H7 (cell line): ENCODE measurements around the gene SMYD5. TPM values are rescaled to one million over a fixed set of nuclear protein-coding genes. Genes with fewer than 3 reads are reported as not detected.
"Not testable (repeated sequence)": the region's sequence is repeated elsewhere in the genome, so short reads cannot be mapped to it uniquely, and the experiment has no call there.

Experiments
- DNase-seq: peaks from one replicate; pipeline ENCODE4 v3.0.0; 2012
- H3K27me3 ChIP-seq: 2 replicates; pipeline ENCODE4 v1.6.0; 2011; ENCODE audit warnings: mild to moderate bottlenecking, low read length; ENCODE audit not compliant: control insufficient read depth, insufficient read depth
- H3K36me3 ChIP-seq: replicated peaks from 2 replicates; pipeline ENCODE4 v1.5.1; 2011; ENCODE audit warnings: low read length; ENCODE audit not compliant: control insufficient read depth, insufficient read depth
- H3K4me3 ChIP-seq: 2 replicates; pipeline ENCODE4 v1.5.1; 2011; ENCODE audit warnings: low read depth, mild to moderate bottlenecking, control low read depth, low read length, moderate library complexity; ENCODE audit not compliant: insufficient read depth
- total RNA-seq: library from RNA; depleted of rRNA; stranded (reverse); fragments of >200 nt; shearing (Covaris generic); gene quantifications from 2 replicates; pipeline ENCODE4 v1.2.3, GENCODE V29; 2014

Gene SMYD5
- total RNA-seq, 1 experiment from 2014 or later: 59.7 TPM

GRCh38 chr2:73185965-73186364 lies 28.1 kb upstream of the SMYD5 start:
- no peak for DNase-seq
- Histone ChIP-seq H3K36me3 (no peaks in the 10 kb centered on the region), H3K27me3 (peaks cover 4% of the 10 kb centered on the region; the same call in 1 of the 2 replicates), H3K4me3 (no peak overlapping the region)

- Histone ChIP-seq H3K27me3 (peaks cover 4% of the 10 kb centered on the region; the same call in 1 of the 2 replicates), H3K36me3 (no peaks in the 10 kb centered on the region), H3K4me3 (no peak overlapping the region)
- DNase-seq: no peak
Measured at GRCh38 chr2:73187549-73187948, 26.5 kb upstream of the SMYD5 start.

DNA sequence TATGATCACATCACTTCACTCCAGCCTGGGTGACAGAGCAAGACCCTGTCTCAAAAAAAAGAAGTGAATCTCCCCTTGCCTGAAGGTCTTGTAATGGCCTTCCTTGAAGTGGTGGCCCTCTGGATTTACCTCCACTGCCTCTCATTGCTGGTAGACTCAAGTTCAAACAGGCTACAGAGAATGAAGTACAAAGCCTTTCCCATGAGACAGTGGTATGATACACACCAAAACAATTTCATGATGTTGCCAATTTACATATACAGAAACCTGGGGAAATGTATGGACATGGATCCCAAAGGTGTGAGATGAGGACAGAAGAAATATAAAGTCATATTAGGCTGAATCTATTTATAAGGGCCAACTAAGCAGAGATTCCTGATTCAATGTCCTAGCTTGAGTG lies 16.5 kb upstream of the SMYD5 start:
- Histone ChIP-seq H3K36me3 (no peaks in the 10 kb centered on the region), H3K27me3 (peaks cover 15% of the 10 kb centered on the region), H3K4me3 (no peak overlapping the region)
- no peak for DNase-seq

GRCh38 chr2:73200281-73200680 lies 13.8 kb upstream of the SMYD5 start:
- H3K27me3 ChIP-seq: peaks cover 35% of the 10 kb centered on the region
- not testable (repeated sequence) for H3K36me3 ChIP-seq

DNA sequence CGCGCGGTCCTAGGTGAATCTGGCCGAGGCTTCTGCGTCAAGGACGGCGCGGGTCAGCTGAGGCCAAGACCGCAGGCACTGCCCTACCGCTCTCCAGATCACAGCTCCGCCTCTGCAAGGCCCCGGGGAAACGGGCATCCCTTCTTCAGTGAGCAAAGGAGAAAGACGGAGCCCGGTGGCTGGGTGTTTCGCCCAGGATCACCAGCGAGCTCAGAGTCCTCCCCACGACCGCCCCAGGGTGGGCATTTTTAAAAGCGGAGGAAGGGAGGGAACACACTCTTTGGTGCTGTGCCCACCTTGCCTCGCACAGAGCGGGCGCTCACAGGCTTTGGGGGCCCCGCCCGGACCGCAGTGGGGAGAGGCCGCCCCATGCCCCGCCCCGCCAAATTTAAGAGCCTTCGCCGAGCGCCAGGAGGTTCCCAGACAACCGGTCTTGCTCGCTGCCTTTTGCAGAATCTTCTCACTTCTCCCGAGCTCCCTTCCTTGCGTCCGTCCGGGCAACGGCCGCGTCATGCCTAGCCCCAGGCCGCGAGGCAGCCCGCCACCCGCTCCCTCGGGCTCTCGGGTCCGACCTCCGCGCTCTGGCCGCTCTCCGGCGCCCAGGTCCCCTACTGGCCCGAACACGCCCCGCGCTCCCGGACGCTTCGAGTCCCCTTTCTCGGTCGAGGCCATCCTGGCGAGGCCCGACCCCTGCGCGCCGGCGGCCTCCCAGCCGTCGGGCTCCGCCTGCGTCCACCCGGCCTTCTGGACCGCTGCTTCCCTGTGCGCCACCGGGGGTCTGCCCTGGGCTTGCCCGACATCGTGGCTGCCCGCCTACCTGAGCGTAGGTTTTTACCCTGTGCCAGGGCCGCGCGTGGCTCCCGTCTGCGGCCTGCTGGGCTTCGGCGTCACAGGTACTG lies 11.6 kb upstream of the SMYD5 start, which contains the start of gene NOTO:
TSS of gene NOTO (plus strand) at position 419 of the 899 bp plus-strand sequence. CDS start at position 512, 93 bp downstream.
- H3K4me3 ChIP-seq: peak within 1 kb of the TSS; percentile 48
- H3K36me3 ChIP-seq: no peaks in the 10 kb centered on the region
- peaks cover 38% of the 10 kb centered on the region for H3K27me3 ChIP-seq
- peak; percentile 86 for DNase-seq

More at GRCh38 chr2:73200281-73200680, 13.8 kb upstream of the SMYD5 start:
- DNase-seq, H3K4me3 ChIP-seq: not testable (repeated sequence)

GRCh38 chr2:73203055-73203681 lies 10.9 kb upstream of the SMYD5 start:
- peaks cover 38% of the 10 kb centered on the region for H3K27me3 ChIP-seq
- DNase-seq: peak; percentile 77
- H3K36me3 ChIP-seq: no peaks in the 10 kb centered on the region
- peak overlapping the region; percentile 48 for H3K4me3 ChIP-seq

- no peak for DNase-seq
- H3K4me3 ChIP-seq: no peak overlapping the region
- H3K36me3 ChIP-seq: no peaks in the 10 kb centered on the region
- H3K27me3 ChIP-seq: peaks cover 36% of the 10 kb centered on the region
Measured at GRCh38 chr2:73205611-73206010, 8.4 kb upstream of the SMYD5 start.

DNA sequence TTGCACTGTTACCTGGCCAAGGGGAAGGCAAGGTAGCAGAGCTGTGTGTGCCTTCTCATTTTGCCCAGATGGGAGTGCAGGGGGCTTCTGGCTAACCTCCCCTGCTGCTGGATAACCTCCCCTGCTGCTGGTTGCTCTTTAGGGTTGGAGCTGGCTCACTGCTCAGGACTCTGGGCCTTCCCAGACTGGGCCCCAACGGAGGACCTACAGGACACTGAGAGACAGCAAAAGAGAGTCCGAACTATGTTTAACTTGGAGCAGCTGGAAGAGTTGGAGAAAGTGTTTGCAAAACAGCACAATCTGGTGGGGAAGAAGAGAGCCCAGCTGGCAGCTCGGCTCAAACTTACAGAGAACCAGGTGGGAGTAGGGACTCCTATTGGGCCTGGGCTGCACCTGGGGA lies 5.8 kb upstream of the SMYD5 start:
- H3K36me3 ChIP-seq: no peaks in the 10 kb centered on the region
- H3K4me3 ChIP-seq: no peak overlapping the region
- H3K27me3 ChIP-seq: peaks cover 16% of the 10 kb centered on the region
- DNase-seq: no peak

GRCh38 chr2:73210019-73210418 lies 4.0 kb upstream of the SMYD5 start:
- H3K4me3 ChIP-seq: no peak overlapping the region
- no peak for DNase-seq

DNA sequence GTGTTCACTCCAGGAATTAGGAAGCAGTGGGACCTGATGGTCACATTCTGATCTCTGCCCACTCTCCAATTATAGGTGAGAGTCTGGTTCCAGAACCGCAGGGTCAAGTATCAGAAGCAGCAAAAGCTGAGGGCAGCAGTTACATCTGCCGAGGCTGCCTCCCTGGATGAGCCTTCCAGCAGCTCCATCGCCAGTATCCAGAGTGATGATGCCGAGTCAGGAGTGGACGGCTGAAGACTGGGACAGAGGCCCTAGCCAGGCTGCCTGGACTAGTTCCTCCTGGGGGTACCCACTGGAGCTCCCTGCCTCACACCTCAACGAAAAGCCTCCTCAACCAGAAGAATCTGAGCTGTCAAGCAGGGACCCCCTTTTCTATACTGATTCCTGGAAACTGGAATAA lies 3.3 kb upstream of the SMYD5 start:
- Histone ChIP-seq H3K27me3 (peaks cover 2% of the 10 kb centered on the region; the same call in 1 of the 2 replicates), H3K36me3 (no peaks in the 10 kb centered on the region), H3K4me3 (no peak overlapping the region)
- DNase-seq: no peak

More at GRCh38 chr2:73210019-73210418, 4.0 kb upstream of the SMYD5 start:
- no peaks in the 10 kb centered on the region for H3K36me3 ChIP-seq
- H3K27me3 ChIP-seq: peaks cover 5% of the 10 kb centered on the region; the same call in 1 of the 2 replicates

DNA sequence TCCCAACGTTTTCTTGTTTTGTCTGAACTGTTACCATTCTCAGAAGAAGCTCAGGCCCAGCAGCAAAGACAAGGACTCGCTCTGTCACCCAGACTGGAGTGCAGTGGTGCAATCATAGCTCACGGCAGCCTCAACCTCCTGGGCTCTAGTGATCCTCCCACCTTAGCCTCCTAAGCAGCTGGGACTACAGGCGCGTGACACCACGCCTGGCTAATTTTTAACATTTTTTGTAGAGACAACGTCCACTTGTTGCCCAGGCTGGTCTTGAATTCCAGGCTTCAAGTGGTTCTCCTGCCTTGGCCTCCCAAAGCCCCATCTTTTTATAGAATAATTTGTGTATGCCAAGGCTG lies 2.0 kb upstream of the SMYD5 start:
- Histone ChIP-seq H3K36me3 (no peaks in the 10 kb centered on the region), H3K4me3 (no peak overlapping the region)

GRCh38 chr2:73212448-73213176 lies 1.4 kb upstream of the SMYD5 start:
- Histone ChIP-seq H3K27me3 (no peaks in the 10 kb centered on the region; the same call in 1 of the 2 replicates), H3K4me3 (no peak overlapping the region), H3K36me3 (no peaks in the 10 kb centered on the region)
- peak; percentile 90 for DNase-seq

More for the DNA sequence above, 2.0 kb upstream of the SMYD5 start:
- peaks cover 1% of the 10 kb centered on the region; the same call in 1 of the 2 replicates for H3K27me3 ChIP-seq
- no peak for DNase-seq

- no peak for DNase-seq
- Histone ChIP-seq H3K27me3 (no peaks in the 10 kb centered on the region), H3K4me3 (no peak overlapping the region)
Measured at GRCh38 chr2:73215254-73215653, 1.2 kb downstream of the SMYD5 start.

DNA sequence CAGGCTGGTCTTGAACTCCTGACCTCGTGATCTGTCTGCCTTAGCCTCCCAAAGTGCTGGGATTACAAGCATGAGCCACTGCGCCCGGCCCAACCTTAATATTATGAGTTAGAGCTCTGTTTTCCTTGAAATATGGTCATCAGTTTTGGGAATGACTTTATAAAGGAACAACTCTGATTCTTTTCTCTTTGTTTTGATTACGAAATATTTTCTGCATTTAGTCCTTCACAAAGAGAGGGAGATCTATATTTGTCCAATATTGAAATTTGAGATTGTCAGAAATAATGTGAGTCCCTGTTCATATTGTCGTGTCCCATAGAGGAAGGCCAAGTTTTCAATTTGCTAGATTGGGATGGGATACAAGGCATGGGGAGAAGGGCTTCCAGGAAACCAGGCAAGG lies 3.1 kb downstream of the SMYD5 start:
- no peak for DNase-seq
- Histone ChIP-seq H3K27me3 (no peaks in the 10 kb centered on the region), H3K36me3 (peaks cover 10% of the 10 kb centered on the region), H3K4me3 (no peak overlapping the region)

More at GRCh38 chr2:73215254-73215653, 1.2 kb downstream of the SMYD5 start:
- H3K36me3 ChIP-seq: peaks cover 2% of the 10 kb centered on the region
